H1 (cell line): Measurements from ENCODE around the gene HDHD2. TPM values are rescaled to one million over a fixed set of nuclear protein-coding genes. Genes with fewer than 3 reads are reported as not detected.

Experiments
- CHD1 ChIP-seq: IDR thresholded peaks from 2 replicates; pipeline ENCODE4 v1.6.1; 2012; ENCODE audit warnings: low read depth, low read length, improper control_type of control experiment
- polyA plus RNA-seq, 7 experiments: library from polyadenylated mRNA; depleted of rRNA in 3 of 7; stranded (reverse) in 5 of 7; unstranded in 2 of 7; fragments of >200 nt in 5 of 7; fragments of 200-250 nt in 2 of 7; gene quantifications; 1 replicate in 5 of 7; 2 replicates in 1 of 7; 4 replicates in 1 of 7; pipeline versions ENCODE4 v1.2.1 to v1.2.3, GENCODE V29; 2011 to 2013; ENCODE audit warnings: missing spikeins in 2 of 7, mixed read lengths in 2 of 7
- total RNA-seq: library from RNA; stranded (reverse); fragmentation: NEBNext Ultra II Directional; extraction: Animal tissue kit (Norgen Biotek cat#: 25700); gene quantifications from 2 replicates; pipeline ENCODE4 v1.2.1, GENCODE V29; 2021
- TF ChIP-seq, protein P1 (sequence below): fragments of 300-600 bp; sonication (generic); IDR thresholded peaks from 2 replicates; pipeline ENCODE4 v1.7.1; 2012; ENCODE audit warnings: low read length, moderate library complexity, mild to moderate bottlenecking, inconsistent platforms; ENCODE audit not compliant: insufficient replicate concordance

The HDHD2 gene
- total and polyA plus RNA-seq, 2 of the 8 experiments (the other 6 are each of a cell fraction or from before 2014, with no cell fraction given): 16.7 to 42.7 TPM

DNA sequence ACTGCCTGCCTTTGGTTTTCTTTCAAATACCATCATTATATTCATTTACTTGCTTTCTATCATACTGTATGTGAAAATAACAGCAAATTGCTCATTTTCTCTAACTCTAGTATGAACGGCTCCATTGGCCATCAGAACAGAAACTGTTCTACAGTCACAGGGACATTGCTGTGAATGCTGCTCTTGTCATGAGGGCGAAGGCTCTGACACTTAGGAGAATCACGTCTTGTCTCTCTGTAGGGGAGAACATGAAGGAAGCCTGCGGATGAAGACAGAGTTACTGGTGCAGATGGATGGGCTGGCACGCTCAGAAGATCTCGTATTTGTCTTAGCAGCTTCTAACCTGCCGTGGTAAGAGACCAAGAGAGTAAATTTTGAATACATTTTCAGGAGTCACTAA lies 73.2 kb downstream of the HDHD2 start (continued):
- TF ChIP-seq, protein P1, sequence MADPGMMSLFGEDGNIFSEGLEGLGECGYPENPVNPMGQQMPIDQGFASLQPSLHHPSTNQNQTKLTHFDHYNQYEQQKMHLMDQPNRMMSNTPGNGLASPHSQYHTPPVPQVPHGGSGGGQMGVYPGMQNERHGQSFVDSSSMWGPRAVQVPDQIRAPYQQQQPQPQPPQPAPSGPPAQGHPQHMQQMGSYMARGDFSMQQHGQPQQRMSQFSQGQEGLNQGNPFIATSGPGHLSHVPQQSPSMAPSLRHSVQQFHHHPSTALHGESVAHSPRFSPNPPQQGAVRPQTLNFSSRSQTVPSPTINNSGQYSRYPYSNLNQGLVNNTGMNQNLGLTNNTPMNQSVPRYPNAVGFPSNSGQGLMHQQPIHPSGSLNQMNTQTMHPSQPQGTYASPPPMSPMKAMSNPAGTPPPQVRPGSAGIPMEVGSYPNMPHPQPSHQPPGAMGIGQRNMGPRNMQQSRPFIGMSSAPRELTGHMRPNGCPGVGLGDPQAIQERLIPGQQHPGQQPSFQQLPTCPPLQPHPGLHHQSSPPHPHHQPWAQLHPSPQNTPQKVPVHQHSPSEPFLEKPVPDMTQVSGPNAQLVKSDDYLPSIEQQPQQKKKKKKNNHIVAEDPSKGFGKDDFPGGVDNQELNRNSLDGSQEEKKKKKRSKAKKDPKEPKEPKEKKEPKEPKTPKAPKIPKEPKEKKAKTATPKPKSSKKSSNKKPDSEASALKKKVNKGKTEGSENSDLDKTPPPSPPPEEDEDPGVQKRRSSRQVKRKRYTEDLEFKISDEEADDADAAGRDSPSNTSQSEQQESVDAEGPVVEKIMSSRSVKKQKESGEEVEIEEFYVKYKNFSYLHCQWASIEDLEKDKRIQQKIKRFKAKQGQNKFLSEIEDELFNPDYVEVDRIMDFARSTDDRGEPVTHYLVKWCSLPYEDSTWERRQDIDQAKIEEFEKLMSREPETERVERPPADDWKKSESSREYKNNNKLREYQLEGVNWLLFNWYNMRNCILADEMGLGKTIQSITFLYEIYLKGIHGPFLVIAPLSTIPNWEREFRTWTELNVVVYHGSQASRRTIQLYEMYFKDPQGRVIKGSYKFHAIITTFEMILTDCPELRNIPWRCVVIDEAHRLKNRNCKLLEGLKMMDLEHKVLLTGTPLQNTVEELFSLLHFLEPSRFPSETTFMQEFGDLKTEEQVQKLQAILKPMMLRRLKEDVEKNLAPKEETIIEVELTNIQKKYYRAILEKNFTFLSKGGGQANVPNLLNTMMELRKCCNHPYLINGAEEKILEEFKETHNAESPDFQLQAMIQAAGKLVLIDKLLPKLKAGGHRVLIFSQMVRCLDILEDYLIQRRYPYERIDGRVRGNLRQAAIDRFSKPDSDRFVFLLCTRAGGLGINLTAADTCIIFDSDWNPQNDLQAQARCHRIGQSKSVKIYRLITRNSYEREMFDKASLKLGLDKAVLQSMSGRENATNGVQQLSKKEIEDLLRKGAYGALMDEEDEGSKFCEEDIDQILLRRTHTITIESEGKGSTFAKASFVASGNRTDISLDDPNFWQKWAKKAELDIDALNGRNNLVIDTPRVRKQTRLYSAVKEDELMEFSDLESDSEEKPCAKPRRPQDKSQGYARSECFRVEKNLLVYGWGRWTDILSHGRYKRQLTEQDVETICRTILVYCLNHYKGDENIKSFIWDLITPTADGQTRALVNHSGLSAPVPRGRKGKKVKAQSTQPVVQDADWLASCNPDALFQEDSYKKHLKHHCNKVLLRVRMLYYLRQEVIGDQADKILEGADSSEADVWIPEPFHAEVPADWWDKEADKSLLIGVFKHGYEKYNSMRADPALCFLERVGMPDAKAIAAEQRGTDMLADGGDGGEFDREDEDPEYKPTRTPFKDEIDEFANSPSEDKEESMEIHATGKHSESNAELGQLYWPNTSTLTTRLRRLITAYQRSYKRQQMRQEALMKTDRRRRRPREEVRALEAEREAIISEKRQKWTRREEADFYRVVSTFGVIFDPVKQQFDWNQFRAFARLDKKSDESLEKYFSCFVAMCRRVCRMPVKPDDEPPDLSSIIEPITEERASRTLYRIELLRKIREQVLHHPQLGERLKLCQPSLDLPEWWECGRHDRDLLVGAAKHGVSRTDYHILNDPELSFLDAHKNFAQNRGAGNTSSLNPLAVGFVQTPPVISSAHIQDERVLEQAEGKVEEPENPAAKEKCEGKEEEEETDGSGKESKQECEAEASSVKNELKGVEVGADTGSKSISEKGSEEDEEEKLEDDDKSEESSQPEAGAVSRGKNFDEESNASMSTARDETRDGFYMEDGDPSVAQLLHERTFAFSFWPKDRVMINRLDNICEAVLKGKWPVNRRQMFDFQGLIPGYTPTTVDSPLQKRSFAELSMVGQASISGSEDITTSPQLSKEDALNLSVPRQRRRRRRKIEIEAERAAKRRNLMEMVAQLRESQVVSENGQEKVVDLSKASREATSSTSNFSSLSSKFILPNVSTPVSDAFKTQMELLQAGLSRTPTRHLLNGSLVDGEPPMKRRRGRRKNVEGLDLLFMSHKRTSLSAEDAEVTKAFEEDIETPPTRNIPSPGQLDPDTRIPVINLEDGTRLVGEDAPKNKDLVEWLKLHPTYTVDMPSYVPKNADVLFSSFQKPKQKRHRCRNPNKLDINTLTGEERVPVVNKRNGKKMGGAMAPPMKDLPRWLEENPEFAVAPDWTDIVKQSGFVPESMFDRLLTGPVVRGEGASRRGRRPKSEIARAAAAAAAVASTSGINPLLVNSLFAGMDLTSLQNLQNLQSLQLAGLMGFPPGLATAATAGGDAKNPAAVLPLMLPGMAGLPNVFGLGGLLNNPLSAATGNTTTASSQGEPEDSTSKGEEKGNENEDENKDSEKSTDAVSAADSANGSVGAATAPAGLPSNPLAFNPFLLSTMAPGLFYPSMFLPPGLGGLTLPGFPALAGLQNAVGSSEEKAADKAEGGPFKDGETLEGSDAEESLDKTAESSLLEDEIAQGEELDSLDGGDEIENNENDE: no peak
- TF ChIP-seq CHD1: no peak
